Progenitor cell of endocrine pancreas (in vitro differentiated cells): Measurements from ENCODE around the gene PRCD. TPM values are rescaled to one million over a fixed set of nuclear protein-coding genes. Genes with fewer than 3 reads are reported as not detected.
A peak's percentile ranks its signal among the peaks of the same experiment; 100 is the strongest.

Experiments
- DNase-seq: peaks from one replicate; pipeline ENCODE4 v3.0.0; 2021; ENCODE audit warnings: low spot score; ENCODE audit not compliant: unreplicated experiment
- H3K27ac Mint-ChIP-seq: 2 replicates; pipeline ENCODE4 v1.8.0; 2021; ENCODE audit warnings: mild to moderate bottlenecking, moderate library complexity, mixed read lengths
- H3K27me3 Mint-ChIP-seq: 2 replicates; pipeline ENCODE4 v1.8.0; 2021; ENCODE audit warnings: mixed read lengths
- H3K36me3 Mint-ChIP-seq: 2 replicates; pipeline ENCODE4 v1.8.0; 2022; ENCODE audit warnings: mixed read lengths; ENCODE audit not compliant: insufficient read depth
- H3K4me1 Mint-ChIP-seq: 2 replicates; pipeline ENCODE4 v1.8.0; 2021; ENCODE audit warnings: low read depth, mixed read lengths
- H3K4me3 Mint-ChIP-seq: 2 replicates; pipeline ENCODE4 v1.8.0; 2021; ENCODE audit warnings: low read depth, mild to moderate bottlenecking, moderate library complexity, mixed read lengths
- H3K9me3 Mint-ChIP-seq: 2 replicates; pipeline ENCODE4 v1.8.0; 2021; ENCODE audit warnings: low read depth, mixed read lengths
- total RNA-seq: library from RNA; stranded (reverse); gene quantifications from 2 replicates; pipeline ENCODE4 v1.2.1, GENCODE V29; 2021
- TF ChIP-seq, protein P1 (sequence below): fragments of 200-600 bp; sonication (generic); IDR thresholded peaks from one replicate; pipeline ENCODE4 v1.5.0; 2021; ENCODE audit warnings: antibody characterized with exemption, mild to moderate bottlenecking; ENCODE audit not compliant: unreplicated experiment

The PRCD gene
- total RNA-seq, 1 donor from 2014 or later, result 0.86 TPM

GRCh38 chr17:76582660-76583059 is 42.8 kb downstream of the PRCD start:
- H3K27me3 Mint-ChIP-seq, result peaks cover 41% of the 10 kb centered on the region
- no peaks in the 10 kb centered on the region for H3K4me1 Mint-ChIP-seq
- no peak overlapping the region for H3K27ac Mint-ChIP-seq
- TF ChIP-seq, protein P1, sequence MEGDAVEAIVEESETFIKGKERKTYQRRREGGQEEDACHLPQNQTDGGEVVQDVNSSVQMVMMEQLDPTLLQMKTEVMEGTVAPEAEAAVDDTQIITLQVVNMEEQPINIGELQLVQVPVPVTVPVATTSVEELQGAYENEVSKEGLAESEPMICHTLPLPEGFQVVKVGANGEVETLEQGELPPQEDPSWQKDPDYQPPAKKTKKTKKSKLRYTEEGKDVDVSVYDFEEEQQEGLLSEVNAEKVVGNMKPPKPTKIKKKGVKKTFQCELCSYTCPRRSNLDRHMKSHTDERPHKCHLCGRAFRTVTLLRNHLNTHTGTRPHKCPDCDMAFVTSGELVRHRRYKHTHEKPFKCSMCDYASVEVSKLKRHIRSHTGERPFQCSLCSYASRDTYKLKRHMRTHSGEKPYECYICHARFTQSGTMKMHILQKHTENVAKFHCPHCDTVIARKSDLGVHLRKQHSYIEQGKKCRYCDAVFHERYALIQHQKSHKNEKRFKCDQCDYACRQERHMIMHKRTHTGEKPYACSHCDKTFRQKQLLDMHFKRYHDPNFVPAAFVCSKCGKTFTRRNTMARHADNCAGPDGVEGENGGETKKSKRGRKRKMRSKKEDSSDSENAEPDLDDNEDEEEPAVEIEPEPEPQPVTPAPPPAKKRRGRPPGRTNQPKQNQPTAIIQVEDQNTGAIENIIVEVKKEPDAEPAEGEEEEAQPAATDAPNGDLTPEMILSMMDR, result no peak
- DNase-seq, result no peak
- H3K9me3 Mint-ChIP-seq, result no peaks in the 10 kb centered on the region
- H3K36me3 Mint-ChIP-seq, result no peaks in the 10 kb centered on the region
- no peak overlapping the region for H3K4me3 Mint-ChIP-seq

GRCh38 chr17:76584427-76585032 is 44.7 kb downstream of the PRCD start:
- H3K4me3 Mint-ChIP-seq, result peak overlapping the region; percentile 64
- peaks cover 55% of the 10 kb centered on the region for H3K27me3 Mint-ChIP-seq
- no peak for DNase-seq
- no peaks in the 10 kb centered on the region for H3K9me3 Mint-ChIP-seq
- H3K36me3 Mint-ChIP-seq, result no peaks in the 10 kb centered on the region
- TF ChIP-seq, protein P1, result no peak
- no peak overlapping the region for H3K27ac Mint-ChIP-seq
- no peaks in the 10 kb centered on the region for H3K4me1 Mint-ChIP-seq

GRCh38 chr17:76585033-76585648 is 45.3 kb downstream of the PRCD start:
- Mint-ChIP-seq H3K9me3 (no peaks in the 10 kb centered on the region), H3K27me3 (peaks cover 58% of the 10 kb centered on the region), H3K4me3 (peak overlapping the region; percentile 64), H3K36me3 (no peaks in the 10 kb centered on the region), H3K4me1 (no peaks in the 10 kb centered on the region), H3K27ac (no peak overlapping the region)
- TF ChIP-seq, protein P1, result no peak
- no peak for DNase-seq

DNA sequence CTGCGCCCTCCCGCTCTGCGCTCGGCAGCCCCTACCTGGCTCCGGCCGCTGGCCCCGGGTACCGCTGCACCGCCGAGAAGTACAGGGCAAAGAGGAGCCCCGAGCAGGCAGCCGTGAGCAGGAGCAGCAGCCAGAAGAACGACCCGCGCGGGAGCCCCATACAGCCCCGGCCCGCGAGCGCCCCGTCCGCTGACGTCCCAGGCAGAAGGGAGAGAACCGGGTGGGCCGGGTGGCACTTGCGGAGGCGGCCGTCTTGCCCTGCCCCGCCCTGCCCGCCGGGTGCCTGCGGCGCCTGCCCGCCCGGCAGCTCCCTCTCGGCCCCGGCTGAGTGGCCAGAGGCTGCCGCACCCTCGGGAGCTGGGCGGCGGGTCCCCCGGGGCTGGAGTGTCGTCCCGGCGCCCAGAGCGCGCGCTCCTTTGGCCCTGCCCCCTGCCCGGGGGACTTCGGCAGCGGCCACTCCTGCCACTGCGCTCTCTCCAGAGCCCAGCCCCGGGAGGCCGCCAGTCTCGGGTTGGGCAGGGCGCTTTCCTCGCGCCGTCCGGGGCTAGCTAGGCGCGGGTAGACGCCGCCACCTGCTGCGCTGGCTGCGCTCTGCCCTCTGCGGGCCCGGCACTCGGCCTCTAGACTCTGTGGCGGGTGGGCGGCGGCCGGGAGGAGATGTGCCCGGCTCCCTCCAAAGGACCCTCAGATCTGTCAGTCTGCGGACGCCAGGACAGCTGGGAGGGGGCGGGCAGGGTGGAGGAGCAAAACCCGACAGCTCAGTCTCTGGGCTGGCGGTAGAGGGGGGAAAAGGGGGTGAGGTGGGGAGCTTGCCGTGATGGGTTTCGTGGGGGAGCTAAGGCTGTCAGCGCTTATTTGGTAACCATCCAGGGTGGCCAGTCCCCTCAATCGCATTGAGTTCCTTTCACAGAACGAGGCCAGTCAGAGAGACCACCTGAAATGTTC is 46.1 kb downstream of the PRCD start, which contains the start of gene ST6GALNAC2:
Gene ST6GALNAC2, minus strand, starts transcription at position 212 of the 945 bp plus-strand sequence. Its CDS starts 52 bp downstream, at position 160.
- no peak within 1 kb of the TSS for H3K27ac Mint-ChIP-seq
- H3K4me3 Mint-ChIP-seq, result peak within 1 kb of the TSS; percentile 64
- no peaks in the 10 kb centered on the region for H3K9me3 Mint-ChIP-seq
- H3K27me3 Mint-ChIP-seq, result peaks cover 58% of the 10 kb centered on the region
- TF ChIP-seq, protein P1, result no peak
- no peaks in the 10 kb centered on the region for H3K36me3 Mint-ChIP-seq
- DNase-seq, result peak; percentile 58
- no peaks in the 10 kb centered on the region for H3K4me1 Mint-ChIP-seq

GRCh38 chr17:76586741-76587487 is 47.1 kb downstream of the PRCD start:
- Mint-ChIP-seq H3K4me3 (no peak overlapping the region), H3K36me3 (no peaks in the 10 kb centered on the region), H3K27me3 (peaks cover 60% of the 10 kb centered on the region), H3K9me3 (no peaks in the 10 kb centered on the region), H3K4me1 (no peaks in the 10 kb centered on the region), H3K27ac (peak overlapping the region; percentile 6)
- TF ChIP-seq, protein P1, result no peak
- no peak for DNase-seq
